Caco-2 (cell line): ENCODE results near the gene XPO5. TPM values are rescaled to one million over a fixed set of nuclear protein-coding genes. Genes with fewer than 3 reads are reported as not detected.
"Not testable (repeated sequence)": the region's sequence is repeated elsewhere in the genome, so short reads cannot be mapped to it uniquely, and the experiment has no call there.

Source experiments
- BruUV-seq: library from RNA; stranded (reverse); fragments of 400-500 nt; replicated peaks from 2 replicates; lab custom pipeline; 2021; lab: Mats Ljungman, UMichigan
- CTCF ChIA-PET: fragments of 300-600 bp; sonication (Branson Sonifier 250); formaldehyde crosslinking; loops from one replicate; lab custom pipeline; 2022; ENCODE audit warnings: antibody characterized with exemption; lab: Charles Lee
- POLR2A ChIA-PET: fragments of 300-600 bp; sonication (Branson Sonifier 250); formaldehyde crosslinking; loops from one replicate; lab custom pipeline; 2022; ENCODE audit warnings: antibody characterized with exemption; lab: Charles Lee
- DNase-seq, 2 experiments: peaks; one replicate each; pipeline versions ENCODE4 v3.0.0 to v3.0.0-alpha.2; 2020 to 2022
- H3K27me3 ChIP-seq: replicated peaks from 2 replicates; pipeline ENCODE4 v1.6.0; 2011; ENCODE audit warnings: low read length; ENCODE audit not compliant: control insufficient read depth, insufficient read depth
- H3K36me3 ChIP-seq: 2 replicates; pipeline ENCODE4 v1.5.1; 2011; ENCODE audit warnings: low read length; ENCODE audit not compliant: control insufficient read depth, insufficient read depth
- H3K4me1 ChIP-seq: fragments of 250-450 bp; sonication (Bioruptor Pico); 2 replicates; pipeline ENCODE4 v1.5.1; 2020; ENCODE audit warnings: mild to moderate bottlenecking
- H3K4me3 ChIP-seq: 2 replicates; pipeline ENCODE4 v1.5.1; 2011; ENCODE audit warnings: low read depth, mild to moderate bottlenecking, control low read depth, low read length
- H3K9me3 ChIP-seq: fragments of 250-450 bp; sonication (Bioruptor Pico); 2 replicates; pipeline ENCODE4 v1.5.1; 2020; ENCODE audit warnings: mild to moderate bottlenecking, moderate library complexity
- H3K27ac Mint-ChIP-seq: one replicate; pipeline ENCODE4 v1.8.0; 2022; ENCODE audit warnings: mixed read lengths; ENCODE audit not compliant: unreplicated experiment
- H3K27me3 Mint-ChIP-seq: one replicate; pipeline ENCODE4 v1.8.0; 2022; ENCODE audit warnings: mixed read lengths; ENCODE audit not compliant: insufficient read depth, unreplicated experiment
- H3K36me3 Mint-ChIP-seq: one replicate; pipeline ENCODE4 v1.8.0; 2022; ENCODE audit warnings: mild to moderate bottlenecking, mixed read lengths; ENCODE audit not compliant: insufficient read depth, unreplicated experiment
- H3K4me1 Mint-ChIP-seq: one replicate; pipeline ENCODE4 v1.8.0; 2022; ENCODE audit warnings: low read depth, mixed read lengths; ENCODE audit not compliant: unreplicated experiment
- H3K4me3 Mint-ChIP-seq: one replicate; pipeline ENCODE4 v1.8.0; 2022; ENCODE audit warnings: mild to moderate bottlenecking, moderate library complexity, mixed read lengths; ENCODE audit not compliant: unreplicated experiment
- H3K9me3 Mint-ChIP-seq: one replicate; pipeline ENCODE4 v1.8.0; 2022; ENCODE audit warnings: mixed read lengths; ENCODE audit not compliant: unreplicated experiment
- CTCF ChIP-seq, 2 experiments: fragments of 200-600 bp in 1 of 2; IDR thresholded peaks; 1 replicate in 1 of 2; 2 replicates in 1 of 2; pipeline versions ENCODE4 v1.5.1 to v1.8.0; 2011 to 2022; ENCODE audit warnings: antibody characterized with exemption in 1 of 2, control low read depth in 1 of 2, inconsistent platforms in 1 of 2, low read depth in 1 of 2, low read length in 1 of 2, mild to moderate bottlenecking in 1 of 2, moderate library complexity in 1 of 2; ENCODE audit not compliant: insufficient read depth in 1 of 2, severe bottlenecking in 1 of 2, unreplicated experiment in 1 of 2
- intact Hi-C: fragments of 100-400 bp; cut with micrococcal nuclease; formaldehyde crosslinking; loops from one replicate; pipeline ENCODE4 v1.10.0; 2022; ENCODE audit not compliant: unreplicated experiment
- total RNA-seq: library from RNA; stranded (reverse); gene quantifications from 2 replicates; pipeline ENCODE4 v1.2.3, GENCODE V29; 2022

Gene XPO5
- total RNA-seq, 1 experiment from 2014 or later = 79.3 TPM

- TF ChIP-seq CTCF (IDR thresholded peaks at IDR 0.05; ENCODE audit: insufficient read depth in 1 of 2, low read depth in 1 of 2, low read length in 1 of 2, severe bottlenecking in 1 of 2, unreplicated experiment in 1 of 2) = no peak
- CTCF ChIA-PET = no interaction called here
- POLR2A ChIA-PET = interaction anchor here (0.7 kb wide), 1 partner anchor 406 kb away, joined by 8 read pairs; no protein-coding TSS in a partner anchor
- Mint-ChIP-seq H3K9me3 (no peaks in the 10 kb centered on the region), H3K27ac (no peak overlapping the region), H3K27me3 (no peaks in the 10 kb centered on the region), H3K36me3 (peaks cover 11% of the 10 kb centered on the region), H3K4me1 (no peaks in the 10 kb centered on the region), H3K4me3 (no peak overlapping the region)
- intact Hi-C loops = no loop called here
- Histone ChIP-seq H3K4me3 (no peak overlapping the region), H3K4me1 (no peaks in the 10 kb centered on the region), H3K9me3 (no peaks in the 10 kb centered on the region), H3K27me3 (no peaks in the 10 kb centered on the region), H3K36me3 (no peaks in the 10 kb centered on the region)
- no TSS peak for BruUV-seq
- DNase-seq = no peak
These were observed 18.1 kb upstream of the XPO5 start for GRCh38 chr6:43593938-43594337.

- H3K36me3 ChIP-seq, H3K9me3 ChIP-seq, H3K4me1 Mint-ChIP-seq, DNase-seq, H3K27ac Mint-ChIP-seq, H3K27me3 ChIP-seq, CTCF ChIA-PET, H3K9me3 Mint-ChIP-seq, BruUV-seq, H3K27me3 Mint-ChIP-seq, H3K4me3 ChIP-seq, H3K4me3 Mint-ChIP-seq, intact Hi-C loops, H3K4me1 ChIP-seq: not testable (repeated sequence)
- H3K36me3 Mint-ChIP-seq = peaks cover 21% of the 10 kb centered on the region
- POLR2A ChIA-PET = interaction anchor here (0.7 kb wide), 1 partner anchor 29 kb away, joined by 5 read pairs; no protein-coding TSS in a partner anchor
These were observed 13.7 kb upstream of the XPO5 start for GRCh38 chr6:43589564-43589963.

- Histone ChIP-seq H3K27me3 (no peaks in the 10 kb centered on the region), H3K4me3 (no peak overlapping the region), H3K4me1 (no peaks in the 10 kb centered on the region), H3K36me3 (no peaks in the 10 kb centered on the region; the same call in 1 of the 2 replicates), H3K9me3 (no peaks in the 10 kb centered on the region)
- no TSS peak for BruUV-seq
- H3K4me1 Mint-ChIP-seq = no peaks in the 10 kb centered on the region
- H3K27me3 Mint-ChIP-seq = no peaks in the 10 kb centered on the region
- no peak for TF ChIP-seq CTCF (IDR thresholded peaks at IDR 0.05; ENCODE audit: insufficient read depth in 1 of 2, low read depth in 1 of 2, low read length in 1 of 2, severe bottlenecking in 1 of 2, unreplicated experiment in 1 of 2)
- no peak overlapping the region for H3K4me3 Mint-ChIP-seq
- H3K9me3 Mint-ChIP-seq = no peaks in the 10 kb centered on the region
- no peak for DNase-seq
- H3K27ac Mint-ChIP-seq = no peak overlapping the region
- ChIA-PET CTCF (no interaction called here), POLR2A (no interaction called here)
- peaks cover 21% of the 10 kb centered on the region for H3K36me3 Mint-ChIP-seq
- intact Hi-C loops = no loop called here
These were observed 12.4 kb upstream of the XPO5 start for GRCh38 chr6:43588194-43588593.
